GM12878 (cell line): Measurements from ENCODE around the gene PRR12. TPM values are rescaled to one million over a fixed set of nuclear protein-coding genes. Genes with fewer than 3 reads are reported as not detected.
A peak's percentile ranks its signal among the peaks of the same experiment; 100 is the strongest.

Experiments used
- ATF7 ChIP-seq: fragments of 450-650 bp; IDR thresholded peaks from 2 replicates; pipeline ENCODE4 v1.6.1; 2016; ENCODE audit warnings: low read depth, mild to moderate bottlenecking
- BACH1 ChIP-seq: fragments of 450-650 bp; IDR thresholded peaks from 2 replicates; pipeline ENCODE4 v1.6.1; 2017; ENCODE audit warnings: mild to moderate bottlenecking, borderline replicate concordance
- BHLHE40 ChIP-seq, 2 experiments: fragments of 450-650 bp in 1 of 2; IDR thresholded peaks; 2 replicates each; pipeline ENCODE4 v1.6.1; 2011 to 2017; ENCODE audit warnings: low read depth in 2 of 2, borderline replicate concordance in 1 of 2, improper control_type of control experiment in 1 of 2, low read length in 1 of 2, mild to moderate bottlenecking in 1 of 2
- CBFB ChIP-seq: IDR thresholded peaks from 2 replicates; pipeline ENCODE4 v1.6.1; 2016; ENCODE audit warnings: antibody characterized with exemption, low read depth
- CBX3 ChIP-seq: fragments of 200-600 bp; sonication (generic); IDR thresholded peaks from 2 replicates; pipeline ENCODE4 v1.6.1; 2016; ENCODE audit warnings: low read depth, borderline replicate concordance
- CREB1 ChIP-seq: IDR thresholded peaks from 2 replicates; pipeline ENCODE4 v1.6.1; 2012; ENCODE audit warnings: low read depth, mild to moderate bottlenecking, inconsistent platforms
- FOXK2 ChIP-seq: fragments of 450-650 bp; IDR thresholded peaks from 2 replicates; pipeline ENCODE4 v1.6.1; 2017; ENCODE audit warnings: mild to moderate bottlenecking, moderate library complexity
- FOXM1 ChIP-seq: IDR thresholded peaks from 2 replicates; pipeline ENCODE4 v1.6.1; 2012; ENCODE audit warnings: low read depth, mild to moderate bottlenecking, inconsistent platforms, low read length, moderate library complexity
- GABPA ChIP-seq: IDR thresholded peaks from 2 replicates; pipeline ENCODE4 v1.6.1; 2014; ENCODE audit warnings: antibody characterized with exemption, low read depth, mild to moderate bottlenecking, inconsistent platforms
- HDAC6 ChIP-seq: fragments of 200-600 bp; sonication (generic); IDR thresholded peaks from one replicate; pipeline ENCODE4 v1.8.0; 2017; ENCODE audit warnings: antibody characterized with exemption; ENCODE audit not compliant: unreplicated experiment
- IKZF1 ChIP-seq: fragments of 450-650 bp; conservative IDR thresholded peaks from 2 replicates; pipeline ENCODE4 v1.6.1; 2017; ENCODE audit warnings: antibody characterized with exemption, mild to moderate bottlenecking
- NBN ChIP-seq: fragments of 450-650 bp; IDR thresholded peaks from 2 replicates; pipeline ENCODE4 v1.6.1; 2016
- NFIC ChIP-seq: IDR thresholded peaks from 2 replicates; pipeline ENCODE4 v1.6.1; 2012; ENCODE audit warnings: low read depth, mild to moderate bottlenecking, inconsistent platforms, low read length, moderate library complexity
- NFYA ChIP-seq: IDR thresholded peaks from 2 replicates; pipeline ENCODE4 v1.6.1; 2011; ENCODE audit warnings: low read depth, mild to moderate bottlenecking, low read length, improper control_type of control experiment, borderline replicate concordance
- NRF1 ChIP-seq: conservative IDR thresholded peaks from 2 replicates; pipeline ENCODE4 v1.6.1; 2011; ENCODE audit warnings: mild to moderate bottlenecking, low read depth, low read length, improper control_type of control experiment
- PAX5 ChIP-seq: IDR thresholded peaks from 2 replicates; pipeline ENCODE4 v1.6.1; 2011; ENCODE audit warnings: low read depth, low read length, borderline replicate concordance
- POLR2A ChIP-seq: IDR thresholded peaks from 2 replicates; pipeline ENCODE4 v1.6.1; 2011; ENCODE audit warnings: low read depth, mild to moderate bottlenecking, low read length
- RAD21 ChIP-seq: IDR thresholded peaks from 2 replicates; pipeline ENCODE4 v1.6.1; 2011; ENCODE audit warnings: mild to moderate bottlenecking, low read depth, low read length, moderate library complexity; ENCODE audit not compliant: insufficient read depth
- RAD51 ChIP-seq: fragments of 450-650 bp; IDR thresholded peaks from 2 replicates; pipeline ENCODE4 v1.6.1; 2016; ENCODE audit warnings: moderate library complexity, mild to moderate bottlenecking, inconsistent platforms
- RBBP5 ChIP-seq: fragments of 200-600 bp; sonication (generic); conservative IDR thresholded peaks from 2 replicates; pipeline ENCODE4 v1.6.1; 2016
- RUNX3 ChIP-seq: IDR thresholded peaks from 2 replicates; pipeline ENCODE4 v1.6.1; 2012; ENCODE audit warnings: low read length, inconsistent platforms
- SIN3A ChIP-seq: IDR thresholded peaks from 2 replicates; pipeline ENCODE4 v1.6.1; 2012; ENCODE audit warnings: low read depth, low read length, improper control_type of control experiment
- SREBF1 ChIP-seq: IDR thresholded peaks from 2 replicates; pipeline ENCODE4 v1.6.1; 2012; ENCODE audit warnings: mild to moderate bottlenecking, low read length
- TAF1 ChIP-seq: IDR thresholded peaks from 2 replicates; pipeline ENCODE4 v1.6.1; 2011; ENCODE audit warnings: mild to moderate bottlenecking, low read depth, low read length, borderline replicate concordance
- TBL1XR1 ChIP-seq: IDR thresholded peaks from 2 replicates; pipeline ENCODE4 v1.6.1; 2012; ENCODE audit warnings: low read depth, low read length, improper control_type of control experiment
- TCF3 ChIP-seq: IDR thresholded peaks from 2 replicates; pipeline ENCODE4 v1.6.1; 2012; ENCODE audit warnings: low read depth, mild to moderate bottlenecking, low read length, borderline replicate concordance; ENCODE audit not compliant: insufficient read depth
- ZBED1 ChIP-seq: IDR thresholded peaks from 2 replicates; pipeline ENCODE4 v1.6.1; 2016; ENCODE audit warnings: borderline replicate concordance
- ZNF274 ChIP-seq: IDR thresholded peaks from one replicate; pipeline ENCODE4 v1.8.0; 2011; ENCODE audit not compliant: insufficient read length, insufficient read depth
- ZZZ3 ChIP-seq: IDR thresholded peaks from 2 replicates; pipeline ENCODE4 v1.6.1; 2011; ENCODE audit warnings: low read depth; ENCODE audit not compliant: control insufficient read depth, insufficient read length
- polyA plus RNA-seq, 11 experiments: library from polyadenylated mRNA; depleted of rRNA in 4 of 11; unstranded in 6 of 11; stranded (reverse) in 5 of 11; fragments of >200 nt; fragmentation: Nextera tagmentation in 4 of 11; fragmentation: Illumina TruSeq in 1 of 11; extraction: Ambion mirVana in 4 of 11; extraction: Trizol in 1 of 11; gene quantifications; 1 replicate in 1 of 11; 2 replicates in 10 of 11; pipeline versions ENCODE4 v1.2.1 to v1.2.3, GENCODE V29; 2011 to 2016; ENCODE audit warnings: inconsistent platforms in 2 of 11, missing spikeins in 2 of 11, low read depth in 1 of 11
- total RNA-seq, 4 experiments: library from RNA; depleted of rRNA in 3 of 4; stranded (reverse); fragments of >200 nt in 3 of 4; fragmentation: Illumina TruSeq in 1 of 4; extraction: Trizol in 1 of 4; gene quantifications; 2 replicates each; pipeline versions ENCODE4 v1.2.1 to v1.2.3, GENCODE V29; 2013 to 2021
- TF ChIP-seq, protein P1 (sequence below): fragments of 450-650 bp; IDR thresholded peaks from 2 replicates; pipeline ENCODE4 v1.6.1; 2017; ENCODE audit warnings: mild to moderate bottlenecking, low read depth, inconsistent platforms; ENCODE audit not compliant: poor library complexity, severe bottlenecking
- TF ChIP-seq, protein P2 (sequence below): fragments of 450-650 bp; IDR thresholded peaks from 2 replicates; pipeline ENCODE4 v1.6.1; 2014; ENCODE audit warnings: mild to moderate bottlenecking
- TF ChIP-seq, protein P3 (sequence below): IDR thresholded peaks from 2 replicates; pipeline ENCODE4 v1.6.1; 2012; ENCODE audit warnings: low read depth, low read length, improper control_type of control experiment

The PRR12 gene
- total and polyA plus RNA-seq, 10 of the 15 experiments (the other 5 are each of a cell fraction or from before 2014, with no cell fraction given): 0.02 to 25.3 (median 1.6) TPM

DNA sequence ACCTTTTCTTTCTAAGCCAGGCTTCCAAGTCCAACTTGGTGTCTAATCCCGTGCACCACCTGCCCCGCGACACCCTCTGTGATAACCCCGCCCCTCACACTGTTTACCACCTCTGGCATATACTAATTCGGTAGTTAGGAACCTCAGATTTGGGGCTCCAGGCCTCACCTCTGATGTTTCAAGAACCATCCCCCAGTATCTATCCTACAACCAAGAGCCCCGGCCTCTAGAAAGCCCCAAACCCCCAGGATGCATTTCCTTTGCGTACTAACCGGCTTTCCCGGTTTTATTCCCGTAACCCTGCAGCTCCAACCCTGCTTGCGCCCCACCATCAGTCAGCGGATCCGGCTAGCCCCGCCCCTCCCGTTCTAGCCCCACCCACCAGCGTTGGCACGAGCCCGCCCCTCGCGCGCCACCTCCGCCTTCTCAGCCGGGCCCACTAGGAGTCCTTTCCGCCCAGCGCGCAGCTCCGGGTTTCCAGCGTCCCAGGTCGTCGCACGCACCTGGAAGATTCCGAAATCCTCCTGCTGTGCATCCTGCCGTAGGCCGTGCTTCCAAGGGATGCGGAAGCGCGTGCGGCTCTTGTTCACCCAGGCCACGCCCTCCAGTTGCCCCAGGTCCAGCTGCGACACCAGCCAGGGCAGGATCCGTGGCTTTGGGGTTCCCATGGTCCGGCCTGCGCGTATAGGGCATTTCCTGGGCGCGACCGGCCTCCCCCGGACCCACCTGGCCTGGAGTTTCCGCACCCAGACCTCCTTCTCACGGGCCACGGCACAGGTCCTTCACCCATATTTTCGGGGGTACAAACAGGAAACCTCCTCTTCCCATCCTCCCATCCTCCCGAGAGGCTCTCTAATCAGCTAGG lies 73.4 kb downstream of the PRR12 start (continued):
- TF ChIP-seq BHLHE40 (IDR thresholded peaks at IDR 0.05; ENCODE audit: borderline replicate concordance in 1 of 2, low read depth in 2 of 2, low read length in 1 of 2) (peak; percentile 4 to 48; a peak in 1 of 4 replicates), FOXK2 (peak; percentile 87), RBBP5 (no peak), NBN (no peak), TBL1XR1 (no peak), GABPA (no peak), SIN3A (peak; percentile 57), NFIC (no peak), BACH1 (peak; percentile 20; the same call in 1 of the 2 replicates), CBX3 (no peak), RUNX3 (no peak), TAF1 (peak; percentile 43; the same call in 1 of the 2 replicates), HDAC6 (no peak), RAD21 (no peak), FOXM1 (no peak), POLR2A (peak; percentile 79), ATF7 (peak; percentile 81), CBFB (no peak; the same call in 1 of the 2 replicates), ZZZ3 (no peak), SREBF1 (0 out of 2 replicates have a peak, but pooled peaks have one; percentile 54), ZNF274 (no peak), PAX5 (no peak), TCF3 (no peak), CREB1 (peak; percentile 53; the same call in 1 of the 2 replicates), IKZF1 (peak; percentile 68), NFYA (no peak), NRF1 (no peak), ZBED1 (0 out of 2 replicates have a peak, but pooled peaks have one; percentile 14), RAD51 (no peak)
- TF ChIP-seq, protein P1, sequence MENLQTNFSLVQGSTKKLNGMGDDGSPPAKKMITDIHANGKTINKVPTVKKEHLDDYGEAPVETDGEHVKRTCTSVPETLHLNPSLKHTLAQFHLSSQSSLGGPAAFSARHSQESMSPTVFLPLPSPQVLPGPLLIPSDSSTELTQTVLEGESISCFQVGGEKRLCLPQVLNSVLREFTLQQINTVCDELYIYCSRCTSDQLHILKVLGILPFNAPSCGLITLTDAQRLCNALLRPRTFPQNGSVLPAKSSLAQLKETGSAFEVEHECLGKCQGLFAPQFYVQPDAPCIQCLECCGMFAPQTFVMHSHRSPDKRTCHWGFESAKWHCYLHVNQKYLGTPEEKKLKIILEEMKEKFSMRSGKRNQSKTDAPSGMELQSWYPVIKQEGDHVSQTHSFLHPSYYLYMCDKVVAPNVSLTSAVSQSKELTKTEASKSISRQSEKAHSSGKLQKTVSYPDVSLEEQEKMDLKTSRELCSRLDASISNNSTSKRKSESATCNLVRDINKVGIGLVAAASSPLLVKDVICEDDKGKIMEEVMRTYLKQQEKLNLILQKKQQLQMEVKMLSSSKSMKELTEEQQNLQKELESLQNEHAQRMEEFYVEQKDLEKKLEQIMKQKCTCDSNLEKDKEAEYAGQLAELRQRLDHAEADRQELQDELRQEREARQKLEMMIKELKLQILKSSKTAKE: no peak
- TF ChIP-seq, protein P2, sequence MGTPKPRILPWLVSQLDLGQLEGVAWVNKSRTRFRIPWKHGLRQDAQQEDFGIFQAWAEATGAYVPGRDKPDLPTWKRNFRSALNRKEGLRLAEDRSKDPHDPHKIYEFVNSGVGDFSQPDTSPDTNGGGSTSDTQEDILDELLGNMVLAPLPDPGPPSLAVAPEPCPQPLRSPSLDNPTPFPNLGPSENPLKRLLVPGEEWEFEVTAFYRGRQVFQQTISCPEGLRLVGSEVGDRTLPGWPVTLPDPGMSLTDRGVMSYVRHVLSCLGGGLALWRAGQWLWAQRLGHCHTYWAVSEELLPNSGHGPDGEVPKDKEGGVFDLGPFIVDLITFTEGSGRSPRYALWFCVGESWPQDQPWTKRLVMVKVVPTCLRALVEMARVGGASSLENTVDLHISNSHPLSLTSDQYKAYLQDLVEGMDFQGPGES: no peak
- TF ChIP-seq, protein P3, sequence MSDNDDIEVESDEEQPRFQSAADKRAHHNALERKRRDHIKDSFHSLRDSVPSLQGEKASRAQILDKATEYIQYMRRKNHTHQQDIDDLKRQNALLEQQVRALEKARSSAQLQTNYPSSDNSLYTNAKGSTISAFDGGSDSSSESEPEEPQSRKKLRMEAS: no peak
